IMR-90 (cell line): Measurements from ENCODE around the gene OARD1.

Experiments used
- CEBPB ChIP-seq: IDR thresholded peaks from 2 replicates; pipeline ENCODE4 v1.6.1; 2012; ENCODE audit warnings: low read depth, low read length, improper control_type of control experiment
- FOS ChIP-seq: fragments of 150-350 bp; IDR thresholded peaks from 2 replicates; pipeline ENCODE4 v1.6.1; 2016; ENCODE audit warnings: low read depth, low read length
- MAZ ChIP-seq: IDR thresholded peaks from 2 replicates; pipeline ENCODE4 v1.6.1; 2012; ENCODE audit warnings: low read depth, mild to moderate bottlenecking, low read length, improper control_type of control experiment, moderate library complexity, borderline replicate concordance
- POLR2A ChIP-seq: IDR thresholded peaks from 2 replicates; pipeline ENCODE4 v1.6.1; 2012; ENCODE audit warnings: mild to moderate bottlenecking, low read depth, low read length
- TF ChIP-seq, protein P1 (sequence below): conservative IDR thresholded peaks from 2 replicates; pipeline ENCODE4 v1.5.1; 2012; ENCODE audit warnings: mild to moderate bottlenecking, low read depth, low read length, improper control_type of control experiment
- TF ChIP-seq, protein P2 (sequence below): fragments of 150-350 bp; IDR thresholded peaks from 2 replicates; pipeline ENCODE4 v1.6.1; 2016; ENCODE audit warnings: low read depth, mild to moderate bottlenecking, low read length, moderate library complexity, borderline replicate concordance

DNA sequence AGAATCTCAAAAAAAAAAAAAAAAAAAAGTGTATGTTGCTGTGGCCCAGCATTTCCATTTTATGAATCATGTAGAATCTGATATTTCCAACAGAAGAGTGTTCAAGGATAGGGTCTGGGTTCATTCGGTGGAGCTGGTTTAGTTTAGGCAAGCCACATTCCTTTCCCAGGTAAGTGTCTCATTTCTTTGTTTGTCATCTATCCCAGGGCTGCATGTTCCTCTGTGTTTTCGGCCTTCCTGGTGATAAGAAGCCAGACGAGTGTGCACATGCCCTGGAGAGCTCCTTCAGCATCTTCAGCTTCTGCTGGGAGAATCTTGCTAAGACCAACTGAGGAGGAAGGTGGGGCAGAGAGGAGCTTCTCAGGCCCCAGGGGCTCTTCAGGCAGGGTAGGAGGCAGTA is 38.9 kb upstream of the OARD1 start:
- TF ChIP-seq, protein P1, sequence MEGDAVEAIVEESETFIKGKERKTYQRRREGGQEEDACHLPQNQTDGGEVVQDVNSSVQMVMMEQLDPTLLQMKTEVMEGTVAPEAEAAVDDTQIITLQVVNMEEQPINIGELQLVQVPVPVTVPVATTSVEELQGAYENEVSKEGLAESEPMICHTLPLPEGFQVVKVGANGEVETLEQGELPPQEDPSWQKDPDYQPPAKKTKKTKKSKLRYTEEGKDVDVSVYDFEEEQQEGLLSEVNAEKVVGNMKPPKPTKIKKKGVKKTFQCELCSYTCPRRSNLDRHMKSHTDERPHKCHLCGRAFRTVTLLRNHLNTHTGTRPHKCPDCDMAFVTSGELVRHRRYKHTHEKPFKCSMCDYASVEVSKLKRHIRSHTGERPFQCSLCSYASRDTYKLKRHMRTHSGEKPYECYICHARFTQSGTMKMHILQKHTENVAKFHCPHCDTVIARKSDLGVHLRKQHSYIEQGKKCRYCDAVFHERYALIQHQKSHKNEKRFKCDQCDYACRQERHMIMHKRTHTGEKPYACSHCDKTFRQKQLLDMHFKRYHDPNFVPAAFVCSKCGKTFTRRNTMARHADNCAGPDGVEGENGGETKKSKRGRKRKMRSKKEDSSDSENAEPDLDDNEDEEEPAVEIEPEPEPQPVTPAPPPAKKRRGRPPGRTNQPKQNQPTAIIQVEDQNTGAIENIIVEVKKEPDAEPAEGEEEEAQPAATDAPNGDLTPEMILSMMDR = no peak
- no peak for TF ChIP-seq POLR2A
- TF ChIP-seq FOS = no peak
- TF ChIP-seq CEBPB = no peak
- no peak for TF ChIP-seq MAZ
- TF ChIP-seq, protein P2, sequence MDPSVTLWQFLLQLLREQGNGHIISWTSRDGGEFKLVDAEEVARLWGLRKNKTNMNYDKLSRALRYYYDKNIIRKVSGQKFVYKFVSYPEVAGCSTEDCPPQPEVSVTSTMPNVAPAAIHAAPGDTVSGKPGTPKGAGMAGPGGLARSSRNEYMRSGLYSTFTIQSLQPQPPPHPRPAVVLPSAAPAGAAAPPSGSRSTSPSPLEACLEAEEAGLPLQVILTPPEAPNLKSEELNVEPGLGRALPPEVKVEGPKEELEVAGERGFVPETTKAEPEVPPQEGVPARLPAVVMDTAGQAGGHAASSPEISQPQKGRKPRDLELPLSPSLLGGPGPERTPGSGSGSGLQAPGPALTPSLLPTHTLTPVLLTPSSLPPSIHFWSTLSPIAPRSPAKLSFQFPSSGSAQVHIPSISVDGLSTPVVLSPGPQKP = no peak
